GM12878 (cell line): ENCODE measurements around the gene DENND6B. TPM values are rescaled to one million over a fixed set of nuclear protein-coding genes. Genes with fewer than 3 reads are reported as not detected.

Experiments
- BCL11A ChIP-seq: IDR thresholded peaks from 2 replicates; pipeline ENCODE4 v1.6.1; 2011; ENCODE audit warnings: low read depth, low read length
- CBX3 ChIP-seq: fragments of 200-600 bp; sonication (generic); IDR thresholded peaks from 2 replicates; pipeline ENCODE4 v1.6.1; 2016; ENCODE audit warnings: low read depth, borderline replicate concordance
- CHD4 ChIP-seq: fragments of 200-600 bp; sonication (generic); IDR thresholded peaks from 2 replicates; pipeline ENCODE4 v1.6.1; 2016; ENCODE audit warnings: mild to moderate bottlenecking
- ETV6 ChIP-seq, 2 experiments: fragments of 450-650 bp in 1 of 2; IDR thresholded peaks in 1 of 2; conservative IDR thresholded peaks in 1 of 2; 2 replicates each; pipeline ENCODE4 v1.6.1; 2014; ENCODE audit warnings: antibody characterized with exemption in 1 of 2, borderline replicate concordance in 1 of 2, low read depth in 1 of 2, mild to moderate bottlenecking in 1 of 2, moderate library complexity in 1 of 2
- IKZF2 ChIP-seq, 2 experiments: fragments of 450-650 bp; IDR thresholded peaks; 2 replicates each; pipeline ENCODE4 v1.6.1; 2017; ENCODE audit warnings: mild to moderate bottlenecking in 2 of 2, moderate library complexity in 2 of 2
- KDM1A ChIP-seq: fragments of 200-600 bp; sonication (generic); IDR thresholded peaks from 2 replicates; pipeline ENCODE4 v1.6.1; 2016; ENCODE audit warnings: borderline replicate concordance
- LARP7 ChIP-seq: fragments of 450-650 bp; IDR thresholded peaks from 2 replicates; pipeline ENCODE4 v1.6.1; 2017; ENCODE audit warnings: mild to moderate bottlenecking
- MEF2B ChIP-seq: fragments of 450-650 bp; IDR thresholded peaks from 2 replicates; pipeline ENCODE4 v1.6.1; 2018; ENCODE audit warnings: mild to moderate bottlenecking, moderate library complexity; ENCODE audit not compliant: partially characterized antibody, poor library complexity, severe bottlenecking
- NBN ChIP-seq: fragments of 450-650 bp; IDR thresholded peaks from 2 replicates; pipeline ENCODE4 v1.6.1; 2016
- RFX5 ChIP-seq: IDR thresholded peaks from 2 replicates; pipeline ENCODE4 v1.6.1; 2011; ENCODE audit warnings: low read depth, low read length, improper control_type of control experiment
- TCF12 ChIP-seq: IDR thresholded peaks from 2 replicates; pipeline ENCODE4 v1.6.1; 2011; ENCODE audit warnings: low read depth, mild to moderate bottlenecking, low read length
- ZNF274 ChIP-seq: IDR thresholded peaks from one replicate; pipeline ENCODE4 v1.8.0; 2011; ENCODE audit not compliant: insufficient read length, insufficient read depth
- polyA plus RNA-seq, 11 experiments: library from polyadenylated mRNA; depleted of rRNA in 4 of 11; unstranded in 6 of 11; stranded (reverse) in 5 of 11; fragments of >200 nt; fragmentation: Nextera tagmentation in 4 of 11; fragmentation: Illumina TruSeq in 1 of 11; extraction: Ambion mirVana in 4 of 11; extraction: Trizol in 1 of 11; gene quantifications; 1 replicate in 1 of 11; 2 replicates in 10 of 11; pipeline versions ENCODE4 v1.2.1 to v1.2.3, GENCODE V29; 2011 to 2016; ENCODE audit warnings: inconsistent platforms in 2 of 11, missing spikeins in 2 of 11, low read depth in 1 of 11
- total RNA-seq, 4 experiments: library from RNA; depleted of rRNA in 3 of 4; stranded (reverse); fragments of >200 nt in 3 of 4; fragmentation: Illumina TruSeq in 1 of 4; extraction: Trizol in 1 of 4; gene quantifications; 2 replicates each; pipeline versions ENCODE4 v1.2.1 to v1.2.3, GENCODE V29; 2013 to 2021
- TF ChIP-seq, protein P1 (sequence below): IDR thresholded peaks from 2 replicates; pipeline ENCODE4 v1.6.1; 2012; ENCODE audit warnings: low read depth, low read length, improper control_type of control experiment
- TF ChIP-seq, protein P2 (sequence below): fragments of 150-350 bp; IDR thresholded peaks from 2 replicates; pipeline ENCODE4 v1.6.1; 2014; ENCODE audit warnings: mild to moderate bottlenecking, low read depth, low read length
- TF ChIP-seq, protein P3 (sequence below): IDR thresholded peaks from 2 replicates; pipeline ENCODE4 v1.6.1; 2011; ENCODE audit warnings: borderline replicate concordance, low read depth, mild to moderate bottlenecking, moderate library complexity, low read length; ENCODE audit not compliant: insufficient read depth, poor library complexity, severe bottlenecking
- TF ChIP-seq, protein P4 (sequence below): fragments of 450-650 bp; IDR thresholded peaks from 2 replicates; pipeline ENCODE4 v1.6.1; 2017; ENCODE audit warnings: low read depth, mild to moderate bottlenecking, moderate library complexity
- TF ChIP-seq, protein P5 (sequence below): fragments of 450-650 bp; conservative IDR thresholded peaks from 2 replicates; pipeline ENCODE4 v1.6.1; 2017; ENCODE audit warnings: mild to moderate bottlenecking, moderate library complexity
- TF ChIP-seq, protein P6 (sequence below): fragments of 450-650 bp; formaldehyde crosslinking; IDR thresholded peaks from 2 replicates; pipeline ENCODE4 v1.5.0; 2022; ENCODE audit warnings: mild to moderate bottlenecking, missing genetic modification characterization

The DENND6B gene
- total and polyA plus RNA-seq, 10 of the 15 experiments (the other 5 are each of a cell fraction or from before 2014, with no cell fraction given) = 0.72 to 11.3 (median 6.2) TPM

DNA sequence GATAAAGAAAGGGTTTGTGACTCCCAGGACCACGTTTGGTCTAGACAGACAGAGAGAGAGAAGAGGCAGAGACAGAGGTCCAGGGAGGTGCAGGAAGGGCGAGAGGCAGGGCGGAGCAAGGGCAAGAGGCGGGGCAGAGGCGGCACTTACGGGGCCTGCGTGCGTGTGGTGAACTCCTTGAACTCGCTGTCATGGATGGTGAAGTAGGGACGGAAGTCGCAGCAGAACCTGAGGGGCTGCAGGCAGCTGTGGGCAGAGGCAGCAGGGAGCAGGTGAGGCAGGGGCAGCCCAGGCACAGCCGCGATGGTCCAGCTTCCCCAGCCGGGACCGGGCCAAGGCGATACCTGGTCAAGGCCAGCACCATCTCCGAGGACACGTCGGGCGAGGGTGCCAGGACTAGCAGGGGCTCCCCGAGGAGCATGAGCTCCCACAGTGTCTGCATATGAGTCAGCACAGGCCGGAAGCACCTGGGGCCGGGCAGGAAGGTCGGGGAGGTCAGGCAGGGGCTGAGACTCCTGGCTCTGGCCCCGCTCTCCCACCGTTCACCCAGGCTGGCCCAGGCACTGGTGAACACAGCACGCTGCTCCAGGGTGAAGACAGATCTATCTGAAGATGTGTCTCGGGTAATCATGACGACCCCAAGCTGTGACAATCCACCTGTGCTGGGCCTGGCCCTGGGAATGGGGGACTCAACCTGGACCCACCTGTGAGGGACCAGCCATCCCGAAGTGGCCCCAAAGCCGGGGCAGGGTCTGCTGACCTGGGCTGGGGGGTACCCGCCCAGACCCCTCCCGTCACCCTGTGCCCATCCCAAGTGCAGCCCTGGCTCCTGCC lies 12.1 kb downstream of the DENND6B start (continued):
- TF ChIP-seq CHD4 (no peak), KDM1A (no peak), ETV6 (conservative IDR thresholded peaks at IDR 0.05 in 1 of 2, IDR thresholded peaks at IDR 0.05 in 1 of 2; ENCODE audit: borderline replicate concordance in 1 of 2, low read depth in 1 of 2) (peak in 1 of 2 experiments; percentile 61; a peak in 1 of 4 replicates), CBX3 (no peak), RFX5 (no peak), LARP7 (no peak; the same call in 1 of the 2 replicates), IKZF2 (IDR thresholded peaks at IDR 0.05) (peak; percentile 61 to 72), NBN (peak; percentile 80), TCF12 (peak; percentile 96), ZNF274 (no peak), MEF2B (peak; percentile 59), BCL11A (peak; percentile 63; the same call in 1 of the 2 replicates)
- TF ChIP-seq, protein P1, sequence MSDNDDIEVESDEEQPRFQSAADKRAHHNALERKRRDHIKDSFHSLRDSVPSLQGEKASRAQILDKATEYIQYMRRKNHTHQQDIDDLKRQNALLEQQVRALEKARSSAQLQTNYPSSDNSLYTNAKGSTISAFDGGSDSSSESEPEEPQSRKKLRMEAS = peak; percentile 57; the same call in 1 of the 2 replicates
- TF ChIP-seq, protein P2, sequence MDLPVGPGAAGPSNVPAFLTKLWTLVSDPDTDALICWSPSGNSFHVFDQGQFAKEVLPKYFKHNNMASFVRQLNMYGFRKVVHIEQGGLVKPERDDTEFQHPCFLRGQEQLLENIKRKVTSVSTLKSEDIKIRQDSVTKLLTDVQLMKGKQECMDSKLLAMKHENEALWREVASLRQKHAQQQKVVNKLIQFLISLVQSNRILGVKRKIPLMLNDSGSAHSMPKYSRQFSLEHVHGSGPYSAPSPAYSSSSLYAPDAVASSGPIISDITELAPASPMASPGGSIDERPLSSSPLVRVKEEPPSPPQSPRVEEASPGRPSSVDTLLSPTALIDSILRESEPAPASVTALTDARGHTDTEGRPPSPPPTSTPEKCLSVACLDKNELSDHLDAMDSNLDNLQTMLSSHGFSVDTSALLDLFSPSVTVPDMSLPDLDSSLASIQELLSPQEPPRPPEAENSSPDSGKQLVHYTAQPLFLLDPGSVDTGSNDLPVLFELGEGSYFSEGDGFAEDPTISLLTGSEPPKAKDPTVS = no peak
- TF ChIP-seq, protein P3, sequence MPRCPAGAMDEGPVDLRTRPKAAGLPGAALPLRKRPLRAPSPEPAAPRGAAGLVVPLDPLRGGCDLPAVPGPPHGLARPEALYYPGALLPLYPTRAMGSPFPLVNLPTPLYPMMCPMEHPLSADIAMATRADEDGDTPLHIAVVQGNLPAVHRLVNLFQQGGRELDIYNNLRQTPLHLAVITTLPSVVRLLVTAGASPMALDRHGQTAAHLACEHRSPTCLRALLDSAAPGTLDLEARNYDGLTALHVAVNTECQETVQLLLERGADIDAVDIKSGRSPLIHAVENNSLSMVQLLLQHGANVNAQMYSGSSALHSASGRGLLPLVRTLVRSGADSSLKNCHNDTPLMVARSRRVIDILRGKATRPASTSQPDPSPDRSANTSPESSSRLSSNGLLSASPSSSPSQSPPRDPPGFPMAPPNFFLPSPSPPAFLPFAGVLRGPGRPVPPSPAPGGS = peak; percentile 65
- TF ChIP-seq, protein P4, sequence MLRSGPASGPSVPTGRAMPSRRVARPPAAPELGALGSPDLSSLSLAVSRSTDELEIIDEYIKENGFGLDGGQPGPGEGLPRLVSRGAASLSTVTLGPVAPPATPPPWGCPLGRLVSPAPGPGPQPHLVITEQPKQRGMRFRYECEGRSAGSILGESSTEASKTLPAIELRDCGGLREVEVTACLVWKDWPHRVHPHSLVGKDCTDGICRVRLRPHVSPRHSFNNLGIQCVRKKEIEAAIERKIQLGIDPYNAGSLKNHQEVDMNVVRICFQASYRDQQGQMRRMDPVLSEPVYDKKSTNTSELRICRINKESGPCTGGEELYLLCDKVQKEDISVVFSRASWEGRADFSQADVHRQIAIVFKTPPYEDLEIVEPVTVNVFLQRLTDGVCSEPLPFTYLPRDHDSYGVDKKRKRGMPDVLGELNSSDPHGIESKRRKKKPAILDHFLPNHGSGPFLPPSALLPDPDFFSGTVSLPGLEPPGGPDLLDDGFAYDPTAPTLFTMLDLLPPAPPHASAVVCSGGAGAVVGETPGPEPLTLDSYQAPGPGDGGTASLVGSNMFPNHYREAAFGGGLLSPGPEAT = 0 out of 2 replicates have a peak, but pooled peaks have one; percentile 28
- TF ChIP-seq, protein P5, sequence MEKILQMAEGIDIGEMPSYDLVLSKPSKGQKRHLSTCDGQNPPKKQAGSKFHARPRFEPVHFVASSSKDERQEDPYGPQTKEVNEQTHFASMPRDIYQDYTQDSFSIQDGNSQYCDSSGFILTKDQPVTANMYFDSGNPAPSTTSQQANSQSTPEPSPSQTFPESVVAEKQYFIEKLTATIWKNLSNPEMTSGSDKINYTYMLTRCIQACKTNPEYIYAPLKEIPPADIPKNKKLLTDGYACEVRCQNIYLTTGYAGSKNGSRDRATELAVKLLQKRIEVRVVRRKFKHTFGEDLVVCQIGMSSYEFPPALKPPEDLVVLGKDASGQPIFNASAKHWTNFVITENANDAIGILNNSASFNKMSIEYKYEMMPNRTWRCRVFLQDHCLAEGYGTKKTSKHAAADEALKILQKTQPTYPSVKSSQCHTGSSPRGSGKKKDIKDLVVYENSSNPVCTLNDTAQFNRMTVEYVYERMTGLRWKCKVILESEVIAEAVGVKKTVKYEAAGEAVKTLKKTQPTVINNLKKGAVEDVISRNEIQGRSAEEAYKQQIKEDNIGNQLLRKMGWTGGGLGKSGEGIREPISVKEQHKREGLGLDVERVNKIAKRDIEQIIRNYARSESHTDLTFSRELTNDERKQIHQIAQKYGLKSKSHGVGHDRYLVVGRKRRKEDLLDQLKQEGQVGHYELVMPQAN = peak; percentile 68; the same call in 1 of the 2 replicates
- TF ChIP-seq, protein P6, sequence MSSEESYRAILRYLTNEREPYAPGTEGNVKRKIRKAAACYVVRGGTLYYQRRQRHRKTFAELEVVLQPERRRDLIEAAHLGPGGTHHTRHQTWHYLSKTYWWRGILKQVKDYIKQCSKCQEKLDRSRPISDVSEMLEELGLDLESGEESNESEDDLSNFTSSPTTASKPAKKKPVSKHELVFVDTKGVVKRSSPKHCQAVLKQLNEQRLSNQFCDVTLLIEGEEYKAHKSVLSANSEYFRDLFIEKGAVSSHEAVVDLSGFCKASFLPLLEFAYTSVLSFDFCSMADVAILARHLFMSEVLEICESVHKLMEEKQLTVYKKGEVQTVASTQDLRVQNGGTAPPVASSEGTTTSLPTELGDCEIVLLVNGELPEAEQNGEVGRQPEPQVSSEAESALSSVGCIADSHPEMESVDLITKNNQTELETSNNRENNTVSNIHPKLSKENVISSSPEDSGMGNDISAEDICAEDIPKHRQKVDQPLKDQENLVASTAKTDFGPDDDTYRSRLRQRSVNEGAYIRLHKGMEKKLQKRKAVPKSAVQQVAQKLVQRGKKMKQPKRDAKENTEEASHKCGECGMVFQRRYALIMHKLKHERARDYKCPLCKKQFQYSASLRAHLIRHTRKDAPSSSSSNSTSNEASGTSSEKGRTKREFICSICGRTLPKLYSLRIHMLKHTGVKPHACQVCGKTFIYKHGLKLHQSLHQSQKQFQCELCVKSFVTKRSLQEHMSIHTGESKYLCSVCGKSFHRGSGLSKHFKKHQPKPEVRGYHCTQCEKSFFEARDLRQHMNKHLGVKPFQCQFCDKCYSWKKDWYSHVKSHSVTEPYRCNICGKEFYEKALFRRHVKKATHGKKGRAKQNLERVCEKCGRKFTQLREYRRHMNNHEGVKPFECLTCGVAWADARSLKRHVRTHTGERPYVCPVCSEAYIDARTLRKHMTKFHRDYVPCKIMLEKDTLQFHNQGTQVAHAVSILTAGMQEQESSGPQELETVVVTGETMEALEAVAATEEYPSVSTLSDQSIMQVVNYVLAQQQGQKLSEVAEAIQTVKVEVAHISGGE (CRISPR knock-in tag) = no peak
